OCI-LY7 (cell line): ENCODE results near the gene ZNF326. TPM values are rescaled to one million over a fixed set of nuclear protein-coding genes. Genes with fewer than 3 reads are reported as not detected.
"Not testable (repeated sequence)": the region's sequence is repeated elsewhere in the genome, so short reads cannot be mapped to it uniquely, and the experiment has no call there.

Experiments used
- BruUV-seq: library from RNA; stranded (reverse); fragments of 400-500 nt; replicated peaks from 2 replicates; lab custom pipeline; 2021; lab: Mats Ljungman, UMichigan
- CTCF ChIA-PET: fragments of 300-600 bp; sonication (Branson Sonifier 250); formaldehyde crosslinking; loops from one replicate; lab custom pipeline; 2022; ENCODE audit warnings: antibody characterized with exemption; ENCODE audit not compliant: unreplicated experiment; lab: Charles Lee
- POLR2A ChIA-PET: fragments of 300-600 bp; sonication (Branson Sonifier 250); formaldehyde crosslinking; loops from one replicate; lab custom pipeline; 2022; ENCODE audit warnings: antibody characterized with exemption; lab: Charles Lee
- DNase-seq: peaks from one replicate; pipeline ENCODE4 v3.0.0-alpha.2; 2015; ENCODE audit warnings: low spot score
- H2AFZ ChIP-seq: fragments of 200-600 bp; sonication (generic), shearing (Covaris generic); 2 replicates; pipeline ENCODE4 v1.6.1; 2014; ENCODE audit warnings: mild to moderate bottlenecking, antibody characterized with exemption, low read length, moderate library complexity
- H3K27ac ChIP-seq: fragments of 200-600 bp; sonication (generic); 2 replicates; pipeline ENCODE4 v1.5.1; 2014; ENCODE audit warnings: mixed run types, low read depth, mild to moderate bottlenecking, moderate library complexity, low read length, inconsistent platforms; ENCODE audit not compliant: poor library complexity, severe bottlenecking
- H3K36me3 ChIP-seq: fragments of 200-600 bp; sonication (generic); 2 replicates; pipeline ENCODE4 v1.6.1; 2014; ENCODE audit warnings: mild to moderate bottlenecking, antibody characterized with exemption, low read length, moderate library complexity, mixed read lengths; ENCODE audit not compliant: insufficient read depth
- H3K4me1 ChIP-seq: fragments of 200-600 bp; sonication (generic); 2 replicates; pipeline ENCODE4 v1.5.1; 2014; ENCODE audit warnings: mild to moderate bottlenecking, low read length; ENCODE audit not compliant: insufficient read depth, poor library complexity, severe bottlenecking
- H3K4me2 ChIP-seq: fragments of 200-600 bp; sonication (generic); 2 replicates; pipeline ENCODE4 v1.6.1; 2014; ENCODE audit warnings: mild to moderate bottlenecking, low read length
- H3K4me3 ChIP-seq: fragments of 200-600 bp; sonication (generic); 2 replicates; pipeline ENCODE4 v1.5.1; 2014; ENCODE audit warnings: mild to moderate bottlenecking, low read depth, low read length; ENCODE audit not compliant: poor library complexity, severe bottlenecking
- H3K79me2 ChIP-seq: fragments of 200-600 bp; sonication (generic); 2 replicates; pipeline ENCODE4 v1.6.1; 2016; ENCODE audit warnings: low read depth, mild to moderate bottlenecking, low read length, moderate library complexity, mixed read lengths; ENCODE audit not compliant: insufficient read depth
- H3K9me2 ChIP-seq: fragments of 200-600 bp; sonication (generic); 2 replicates; pipeline ENCODE4 v1.6.1; 2016; ENCODE audit warnings: mild to moderate bottlenecking, low read length, mixed read lengths; ENCODE audit not compliant: insufficient read depth
- H3K9me3 ChIP-seq: fragments of 200-600 bp; sonication (generic); 2 replicates; pipeline ENCODE4 v1.6.1; 2014; ENCODE audit warnings: mild to moderate bottlenecking, mixed run types, low read length, mixed read lengths
- H4K20me1 ChIP-seq: fragments of 200-600 bp; sonication (generic); 2 replicates; pipeline ENCODE4 v1.6.1; 2014; ENCODE audit warnings: mild to moderate bottlenecking, antibody characterized with exemption, low read length, moderate library complexity, mixed read lengths; ENCODE audit not compliant: insufficient read depth
- CTCF ChIP-seq: fragments of 200-600 bp; sonication (generic); conservative IDR thresholded peaks from 2 replicates; pipeline ENCODE4 v1.5.1; 2014; ENCODE audit warnings: mild to moderate bottlenecking, antibody characterized with exemption, low read length, moderate library complexity, mixed read lengths
- EZH2phosphoT487 ChIP-seq: fragments of 200-600 bp; sonication (generic); IDR thresholded peaks from 2 replicates; pipeline ENCODE4 v1.6.1; 2018; ENCODE audit warnings: low read depth, borderline replicate concordance, mild to moderate bottlenecking, mixed run types, antibody characterized with exemption, low read length, moderate library complexity, mixed read lengths
- intact Hi-C: fragments of 100-400 bp; cut with micrococcal nuclease; formaldehyde crosslinking; loops from one replicate; pipeline ENCODE4 v1.10.0; 2022; ENCODE audit not compliant: unreplicated experiment
- total RNA-seq, 2 experiments: library from RNA; depleted of rRNA in 1 of 2; stranded (reverse); fragments of >200 nt in 1 of 2; shearing (Covaris generic) in 1 of 2; gene quantifications; 2 replicates each; pipeline ENCODE4 v1.2.3, GENCODE V29; 2014 to 2022

ZNF326 gene
- total RNA-seq, 2 experiments from 2014 or later, result 11.5 to 43.5 TPM

- H3K4me2 ChIP-seq, result peak overlapping the region; percentile 89
- H3K4me3 ChIP-seq, result peak overlapping the region; percentile 90
These were observed 914 bp downstream of the ZNF326 start for GRCh38 chr1:89995598-89996449.

GRCh38 chr1:89996450-89997110 is 1.7 kb downstream of the ZNF326 start:
- H2AFZ ChIP-seq, result no peak overlapping the region
- ChIA-PET POLR2A (interaction anchor here (0.8 to 1.0 kb wide), 2 partner anchors 8 to 33 kb away, joined by 3 to 4 read pairs; no protein-coding TSS in a partner anchor), CTCF (no interaction called here)
- H3K79me2 ChIP-seq, result peaks cover 64% of the 10 kb centered on the region
- DNase-seq, result no peak
- peak overlapping the region; percentile 90 for H3K4me3 ChIP-seq
- H3K9me3 ChIP-seq, result no peaks in the 10 kb centered on the region
- H4K20me1 ChIP-seq, result peaks cover 24% of the 10 kb centered on the region
- H3K4me2 ChIP-seq, result peak overlapping the region; percentile 89
- no peaks in the 10 kb centered on the region for H3K9me2 ChIP-seq
- H3K36me3 ChIP-seq, result peaks cover 42% of the 10 kb centered on the region
- H3K4me1 ChIP-seq, result peaks cover 20% of the 10 kb centered on the region
- H3K27ac ChIP-seq, result no peak overlapping the region
- intact Hi-C loops, result no loop called here
- no TSS peak for BruUV-seq
- TF ChIP-seq EZH2phosphoT487 (no peak), CTCF (no peak)

More at GRCh38 chr1:89995598-89996449, 914 bp downstream of the ZNF326 start:
- peak overlapping the region; percentile 66 for H2AFZ ChIP-seq
- peaks cover 57% of the 10 kb centered on the region for H3K79me2 ChIP-seq
- peak overlapping the region; percentile 67 for H3K27ac ChIP-seq
- BruUV-seq, result TSS peak; percentile 71
- ChIA-PET POLR2A (interaction anchor here (0.8 to 1.0 kb wide), 2 partner anchors 9 to 34 kb away, joined by 3 to 4 read pairs; no protein-coding TSS in a partner anchor), CTCF (no interaction called here)
- no peaks in the 10 kb centered on the region for H3K9me3 ChIP-seq
- DNase-seq, result no peak
- TF ChIP-seq CTCF (no peak), EZH2phosphoT487 (no peak)
- intact Hi-C loops, result loop anchor here (1.0 to 2.0 kb wide), 2 partner anchors 175 to 363 kb away; partner anchors contain the start of genes LRRC8C and LRRC8D
- no peaks in the 10 kb centered on the region for H3K9me2 ChIP-seq
- H4K20me1 ChIP-seq, result peaks cover 24% of the 10 kb centered on the region
- H3K4me1 ChIP-seq, result peaks cover 28% of the 10 kb centered on the region
- H3K36me3 ChIP-seq, result peaks cover 34% of the 10 kb centered on the region

GRCh38 chr1:89997152-89997551 is 2.2 kb downstream of the ZNF326 start:
- peaks cover 24% of the 10 kb centered on the region for H4K20me1 ChIP-seq
- POLR2A ChIA-PET, CTCF ChIA-PET, H2AFZ ChIP-seq, BruUV-seq, H3K9me2 ChIP-seq, H3K9me3 ChIP-seq, DNase-seq, H3K27ac ChIP-seq, intact Hi-C loops: not testable (repeated sequence)
- H3K4me1 ChIP-seq, result peaks cover 20% of the 10 kb centered on the region
- H3K79me2 ChIP-seq, result peaks cover 70% of the 10 kb centered on the region
- H3K36me3 ChIP-seq, result peaks cover 48% of the 10 kb centered on the region
- H3K4me3 ChIP-seq, result peak overlapping the region; percentile 90
- peak overlapping the region; percentile 89 for H3K4me2 ChIP-seq
